GM19351 (cell line): ENCODE measurements around the gene GABRB3.

ENCODE experiments used
- ATAC-seq: cut with Tn5 transposase; IDR thresholded peaks from one replicate; pipeline ENCODE4 v1.9.1; 2021; ENCODE audit warnings: mild to moderate bottlenecking, moderate library complexity; ENCODE audit not compliant: unreplicated experiment

Gene GABRB3

DNA sequence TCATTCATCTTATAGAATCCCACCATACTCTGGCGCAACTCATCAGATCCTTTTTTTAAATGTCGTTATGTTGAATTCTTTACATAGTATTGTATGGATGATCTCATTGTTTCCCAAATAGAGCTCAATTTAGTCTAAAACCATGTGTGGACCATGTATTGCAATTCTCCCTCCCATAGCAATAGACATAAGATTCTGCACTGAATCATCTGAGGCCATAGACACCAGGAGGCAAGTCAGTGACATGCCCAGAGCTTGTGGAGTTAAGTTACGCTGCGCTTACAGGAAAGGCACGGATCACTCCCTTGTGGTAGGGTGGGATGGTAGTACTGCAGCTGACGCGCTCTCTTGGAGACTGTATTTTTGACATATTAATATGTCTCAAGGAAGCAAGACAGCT, 211.0 kb downstream of the GABRB3 start:
- ATAC-seq: no peak

DNA sequence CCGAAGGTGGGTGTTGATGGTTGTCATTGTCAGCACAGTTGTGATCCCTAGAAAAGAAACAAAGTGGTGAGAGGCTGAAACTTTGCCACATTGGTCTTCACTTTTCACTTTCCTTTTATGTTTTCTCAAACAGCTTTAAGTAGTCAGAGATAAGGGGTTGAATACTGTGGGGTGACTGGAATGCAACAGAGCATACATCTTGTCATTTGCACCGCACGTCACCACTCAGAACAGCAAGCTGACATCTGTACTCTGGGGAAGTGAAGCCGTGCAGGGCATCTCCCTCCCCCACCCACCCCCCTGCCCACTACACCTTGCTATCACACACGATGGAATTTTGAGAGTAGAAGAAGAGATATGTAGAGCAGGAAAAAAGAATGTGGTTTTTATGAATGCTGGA, 211.7 kb downstream of the GABRB3 start:
- ATAC-seq: no peak

GRCh38 chr15:26555898-26556297, 217.0 kb downstream of the GABRB3 start:
- no peak for ATAC-seq

DNA sequence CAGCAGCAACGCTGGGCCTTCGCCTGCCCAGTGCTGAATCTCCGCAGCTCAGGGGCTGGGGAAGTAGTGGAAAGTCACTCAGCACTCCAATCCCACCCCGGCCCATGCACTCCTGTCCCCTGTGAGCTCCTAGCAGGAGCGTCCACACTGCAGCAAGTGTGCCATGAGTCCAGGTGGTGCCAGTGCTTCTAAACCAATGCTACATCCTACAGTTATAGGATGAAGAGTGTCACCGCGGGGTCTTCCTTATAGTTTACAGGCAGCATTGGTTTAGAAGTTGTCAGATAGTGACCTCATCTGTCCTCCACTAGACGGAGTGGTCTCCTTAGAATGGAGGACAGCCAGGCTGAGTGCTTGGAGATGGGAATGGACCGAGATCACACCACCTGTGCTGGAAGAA, 221.4 kb downstream of the GABRB3 start:
- no peak for ATAC-seq

DNA sequence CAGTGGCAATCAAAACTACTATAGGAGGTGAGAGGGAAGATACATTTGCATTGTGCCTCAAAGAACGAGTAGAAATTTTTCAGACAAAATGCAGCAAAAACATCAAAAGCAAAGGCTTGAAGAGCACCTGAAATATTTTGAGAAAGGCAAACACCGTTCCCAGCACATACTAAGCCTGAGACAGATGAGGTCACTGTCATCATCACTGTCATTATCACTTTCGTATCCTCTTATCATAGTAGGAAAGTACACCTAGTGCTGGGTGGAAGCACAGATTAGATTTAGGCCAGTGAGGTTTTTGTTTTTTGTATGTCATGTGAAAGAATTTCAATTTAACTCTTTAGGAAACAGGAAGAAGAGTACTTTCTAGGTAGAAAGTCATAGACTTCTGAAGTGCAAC, 222.0 kb downstream of the GABRB3 start:
- ATAC-seq: no peak

GRCh38 chr15:26537663-26538062, 235.2 kb downstream of the GABRB3 start:
- ATAC-seq: no peak

DNA sequence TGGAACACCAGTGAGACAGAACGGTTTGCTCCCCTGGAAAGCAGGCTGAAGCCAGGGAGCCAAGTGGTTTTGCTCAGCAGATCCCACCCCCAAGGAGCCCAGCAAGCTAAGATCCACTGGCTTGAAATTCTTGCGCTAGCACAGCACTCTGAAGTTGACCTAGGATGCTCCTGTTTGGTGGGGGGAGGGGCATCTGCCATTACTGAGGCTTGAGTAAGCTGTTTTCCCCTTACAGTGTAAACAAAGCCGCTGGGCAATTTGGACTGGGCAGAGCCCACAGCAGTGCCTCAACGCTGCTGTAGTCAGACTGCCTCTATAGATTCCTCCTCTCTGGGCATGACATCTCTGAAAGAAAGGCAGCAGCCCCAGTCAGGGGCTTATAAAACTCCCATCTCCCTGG, 241.4 kb downstream of the GABRB3 start:
- ATAC-seq: no peak

- ATAC-seq: no peak
Measured at GRCh38 chr15:26525096-26525495, 247.8 kb downstream of the GABRB3 start.

DNA sequence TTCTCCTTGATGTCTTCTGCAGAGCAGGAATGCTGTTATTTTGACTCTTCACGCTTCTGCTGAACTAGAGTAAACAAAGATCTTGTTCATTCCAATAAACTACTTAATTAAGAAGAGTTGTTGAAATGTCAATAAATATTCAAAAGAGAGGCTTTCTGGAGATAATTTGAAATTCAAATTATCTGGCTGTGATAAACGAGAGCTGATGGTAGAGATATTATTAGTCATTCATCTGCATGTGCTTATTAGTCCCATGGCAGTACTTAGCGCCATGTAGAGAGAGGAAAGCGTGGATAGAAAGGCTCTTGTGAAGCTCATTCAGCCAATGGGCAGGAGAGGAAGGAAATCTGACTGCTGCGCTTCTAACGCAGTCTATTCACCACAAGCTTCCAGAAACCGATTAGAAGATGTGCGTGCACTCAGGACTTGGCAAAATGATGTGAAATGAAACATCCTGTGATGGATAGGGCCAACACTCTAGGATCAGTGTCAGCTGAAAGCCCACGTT, 251.1 kb downstream of the GABRB3 start:
- no peak for ATAC-seq

- ATAC-seq: no peak
Measured at GRCh38 chr15:26521130-26521529, 251.7 kb downstream of the GABRB3 start.

- ATAC-seq: no peak
Measured at GRCh38 chr15:26518885-26519284, 254.0 kb downstream of the GABRB3 start.

- ATAC-seq: no peak
Measured at GRCh38 chr15:26516102-26516980, 256.5 kb downstream of the GABRB3 start.

DNA sequence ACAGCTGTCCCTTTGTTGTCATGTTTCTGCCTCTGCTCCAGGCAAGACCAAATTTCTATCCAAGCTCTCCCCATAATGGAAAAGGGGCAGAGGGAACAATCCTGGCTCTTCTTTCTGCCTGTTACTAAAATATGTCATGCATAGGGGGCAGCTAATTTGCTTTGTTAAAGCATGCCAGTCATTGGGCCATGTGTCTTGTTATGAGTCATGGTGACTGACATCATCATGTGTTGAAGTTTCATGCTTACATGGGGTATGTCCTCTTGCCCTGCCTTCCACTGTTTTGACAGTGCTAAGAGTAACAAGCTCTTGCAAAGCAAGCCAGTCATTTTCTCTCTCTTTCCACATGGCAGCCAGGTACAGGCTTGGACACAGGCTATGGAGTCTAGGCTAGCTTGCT, 268.9 kb downstream of the GABRB3 start:
- no peak for ATAC-seq
